ENCODE data around the gene UCKL1. TPM values are rescaled to one million over a fixed set of nuclear protein-coding genes. Genes with fewer than 3 reads are reported as not detected.
A peak's percentile ranks its signal among the peaks of the same experiment; 100 is the strongest.

Gene UCKL1
- total RNA-seq, 3 donors from 2014 or later, result 24.2 to 44.9 (median 36.3) TPM

DNA sequence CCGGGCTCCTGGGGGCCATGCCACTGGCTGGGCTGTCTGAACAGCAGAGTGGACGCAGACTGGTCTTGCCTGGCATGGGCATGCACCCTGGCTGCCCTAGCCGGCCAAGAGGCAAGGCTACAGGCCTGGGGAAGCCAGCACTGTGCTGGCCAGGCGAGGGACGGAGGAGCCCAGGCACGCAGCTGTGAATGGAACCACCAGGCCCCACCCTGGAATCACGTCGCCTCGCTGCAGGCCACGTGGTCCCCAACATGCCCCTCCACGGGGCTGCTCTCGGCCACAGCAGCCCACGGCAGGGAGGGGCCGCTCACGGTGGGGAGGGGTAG, 4.0 kb downstream of the UCKL1 start:
- Histone ChIP-seq H3K4me3 (peak overlapping the region in 1 of 3 donors; percentile 46), H3K27ac (peak overlapping the region; percentile 89), H3K9me3 (no peaks in the 10 kb centered on the region), H3K4me1 (peaks cover 20 to 40% of the 10 kb centered on the region in 2 donors), H3K36me3 (no peaks in the 10 kb centered on the region), H3K27me3 (no peaks in the 10 kb centered on the region)
- intact Hi-C loops (cut with DNase I; ENCODE audit: low total_unique reads), result no loop called here
- DNase-seq (ENCODE audit: low spot score in 2 of 2), result no peak
- TF ChIP-seq, protein P1, sequence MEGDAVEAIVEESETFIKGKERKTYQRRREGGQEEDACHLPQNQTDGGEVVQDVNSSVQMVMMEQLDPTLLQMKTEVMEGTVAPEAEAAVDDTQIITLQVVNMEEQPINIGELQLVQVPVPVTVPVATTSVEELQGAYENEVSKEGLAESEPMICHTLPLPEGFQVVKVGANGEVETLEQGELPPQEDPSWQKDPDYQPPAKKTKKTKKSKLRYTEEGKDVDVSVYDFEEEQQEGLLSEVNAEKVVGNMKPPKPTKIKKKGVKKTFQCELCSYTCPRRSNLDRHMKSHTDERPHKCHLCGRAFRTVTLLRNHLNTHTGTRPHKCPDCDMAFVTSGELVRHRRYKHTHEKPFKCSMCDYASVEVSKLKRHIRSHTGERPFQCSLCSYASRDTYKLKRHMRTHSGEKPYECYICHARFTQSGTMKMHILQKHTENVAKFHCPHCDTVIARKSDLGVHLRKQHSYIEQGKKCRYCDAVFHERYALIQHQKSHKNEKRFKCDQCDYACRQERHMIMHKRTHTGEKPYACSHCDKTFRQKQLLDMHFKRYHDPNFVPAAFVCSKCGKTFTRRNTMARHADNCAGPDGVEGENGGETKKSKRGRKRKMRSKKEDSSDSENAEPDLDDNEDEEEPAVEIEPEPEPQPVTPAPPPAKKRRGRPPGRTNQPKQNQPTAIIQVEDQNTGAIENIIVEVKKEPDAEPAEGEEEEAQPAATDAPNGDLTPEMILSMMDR (IDR thresholded peaks at IDR 0.05), result no peak
- no peak for TF ChIP-seq POLR2AphosphoS5 (IDR thresholded peaks at IDR 0.05)

GRCh38 chr20:63951398-63952209, 4.6 kb downstream of the UCKL1 start:
- intact Hi-C loops (cut with DNase I; ENCODE audit: low total_unique reads), result no loop called here
- peak overlapping the region; percentile 89 for H3K27ac ChIP-seq

DNA sequence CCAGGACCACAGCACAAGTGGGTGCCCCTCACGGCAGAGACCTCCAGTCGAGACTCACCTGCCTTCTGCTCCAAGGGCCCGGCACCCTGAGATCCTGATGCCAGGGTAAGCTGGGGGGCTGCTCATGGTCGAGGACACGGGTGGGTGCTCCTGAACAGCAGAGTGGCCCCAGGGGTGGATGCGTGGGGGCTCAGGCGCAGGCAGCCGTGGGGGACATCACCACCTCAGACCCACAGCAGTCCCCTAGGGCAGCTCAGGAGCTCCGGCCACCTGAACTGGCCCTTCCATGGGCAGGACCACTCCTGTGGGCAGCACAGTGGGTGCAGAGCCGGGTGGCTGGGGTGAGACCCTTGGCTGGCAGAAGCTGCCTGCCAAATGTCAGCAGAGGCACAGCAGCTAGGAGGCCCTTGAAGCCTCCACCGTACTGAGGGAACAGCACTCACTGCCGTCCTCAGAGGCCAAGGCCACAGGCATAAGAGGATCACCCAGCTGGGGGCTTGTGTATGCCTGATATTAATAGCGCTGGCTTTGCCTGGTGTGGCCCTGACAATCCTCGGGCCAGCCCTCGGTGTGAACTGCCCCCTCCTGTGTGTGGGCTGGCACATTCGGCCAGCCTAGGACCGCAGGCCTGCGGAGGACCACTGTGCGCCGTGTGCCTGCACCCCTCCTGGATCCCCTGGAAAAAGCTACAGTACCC, 5.4 kb downstream of the UCKL1 start:
- peak overlapping the region in 1 of 3 donors; percentile 46 for H3K4me3 ChIP-seq
- H3K9me3 ChIP-seq, result no peaks in the 10 kb centered on the region
- no peaks in the 10 kb centered on the region for H3K27me3 ChIP-seq
- peaks cover 20 to 36% of the 10 kb centered on the region in 2 donors for H3K4me1 ChIP-seq
- intact Hi-C loops (cut with DNase I; ENCODE audit: low total_unique reads), result no loop called here
- H3K36me3 ChIP-seq, result no peaks in the 10 kb centered on the region
- TF ChIP-seq, protein P1 (IDR thresholded peaks at IDR 0.05), result no peak
- no peak for TF ChIP-seq POLR2AphosphoS5 (IDR thresholded peaks at IDR 0.05)
- TF ChIP-seq POLR2A (IDR thresholded peaks at IDR 0.05), result no peak
- H3K27ac ChIP-seq, result peak overlapping the region; percentile 89
- no peak for DNase-seq (ENCODE audit: low spot score in 2 of 2)

More at GRCh38 chr20:63951398-63952209, 4.6 kb downstream of the UCKL1 start:
- no peaks in the 10 kb centered on the region for H3K27me3 ChIP-seq
- no peaks in the 10 kb centered on the region for H3K36me3 ChIP-seq
- peaks cover 20 to 36% of the 10 kb centered on the region in 2 donors for H3K4me1 ChIP-seq
- DNase-seq (ENCODE audit: low spot score in 2 of 2), result no peak
- TF ChIP-seq POLR2A (IDR thresholded peaks at IDR 0.05) (no peak), POLR2AphosphoS5 (IDR thresholded peaks at IDR 0.05) (no peak)
- TF ChIP-seq, protein P1 (IDR thresholded peaks at IDR 0.05), result no peak
- H3K4me3 ChIP-seq, result peak overlapping the region in 1 of 3 donors; percentile 46
- H3K9me3 ChIP-seq, result no peaks in the 10 kb centered on the region

DNA sequence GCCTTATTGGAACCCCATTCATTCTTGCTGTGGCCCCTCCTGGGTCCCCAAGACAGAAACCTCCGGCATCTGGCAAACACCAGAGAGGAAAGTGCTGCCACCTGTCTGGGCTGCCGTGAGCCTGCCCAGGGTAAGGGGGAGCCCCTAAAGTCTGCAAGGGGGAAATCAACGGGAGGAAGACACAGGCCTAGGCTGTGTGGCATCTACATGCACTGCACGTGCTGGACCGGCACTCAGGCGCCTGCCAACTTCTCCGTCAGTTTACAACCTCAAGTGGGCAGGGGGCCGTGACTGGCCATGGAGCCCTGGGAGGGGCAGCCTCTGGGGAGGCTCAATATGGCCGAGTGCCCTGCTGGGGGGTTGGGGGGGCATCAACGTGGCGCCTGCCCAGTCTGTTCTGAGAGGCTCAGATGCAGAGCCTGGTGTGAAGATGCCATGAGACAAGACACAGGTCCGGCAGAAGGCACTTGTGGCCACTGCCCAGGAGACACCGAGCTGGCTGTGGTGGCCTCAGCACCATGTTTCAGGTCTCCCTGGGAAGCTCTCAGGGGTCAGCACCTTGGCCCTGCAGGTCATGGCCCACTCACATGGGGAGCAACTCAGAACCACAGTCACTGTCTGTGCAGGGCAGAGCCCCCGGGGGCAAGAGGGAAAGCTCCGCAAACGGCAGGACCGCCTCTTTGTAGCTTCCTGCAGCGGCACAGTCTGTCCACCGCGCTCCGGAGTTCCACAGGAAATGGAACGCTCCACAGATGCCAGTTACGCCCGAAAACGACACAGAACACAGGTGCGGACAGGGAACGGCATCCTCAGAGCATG, 8.4 kb downstream of the UCKL1 start:
- H3K4me3 ChIP-seq, result peak overlapping the region in 2 of 3 donors; percentile 18 to 61
- peak in 1 of 2 donors; percentile 63 for DNase-seq (ENCODE audit: low spot score in 2 of 2)

More for the DNA sequence above, 8.4 kb downstream of the UCKL1 start:
- TF ChIP-seq POLR2AphosphoS5 (IDR thresholded peaks at IDR 0.05) (no peak), POLR2A (IDR thresholded peaks at IDR 0.05) (no peak)
- TF ChIP-seq, protein P1 (IDR thresholded peaks at IDR 0.05), result no peak
- H3K36me3 ChIP-seq, result no peaks in the 10 kb centered on the region
- H3K27ac ChIP-seq, result peak overlapping the region; percentile 89
- intact Hi-C loops (cut with DNase I; ENCODE audit: low total_unique reads), result no loop called here
- H3K27me3 ChIP-seq, result no peaks in the 10 kb centered on the region
- peaks cover 8 to 30% of the 10 kb centered on the region in 2 donors for H3K4me1 ChIP-seq
- H3K9me3 ChIP-seq, result no peaks in the 10 kb centered on the region
